ENCODE measurements around the gene BCR. TPM values are rescaled to one million over a fixed set of nuclear protein-coding genes. Genes with fewer than 3 reads are reported as not detected.
A peak's percentile ranks its signal among the peaks of the same experiment; 100 is the strongest.

The BCR gene
- total and polyA plus RNA-seq, 2 donors: 17.9 to 22.8 TPM

GRCh38 chr22:23207729-23208393 lies 27.6 kb downstream of the BCR start:
- H3K4me1 ChIP-seq (ENCODE audit: control insufficient read depth in 2 of 2, insufficient read depth in 2 of 2, low read length in 2 of 2): peaks cover 13 to 17% of the 10 kb centered on the region in 2 donors
- WGBS: 92% methylated on average over 11 of the region's 11 CpGs
- no peak for DNase-seq (ENCODE audit: low read depth in 6 of 9, low spot score in 9 of 9)
- no peaks in the 10 kb centered on the region for H3K9me3 ChIP-seq (ENCODE audit: control insufficient read depth in 2 of 2, insufficient read depth in 1 of 2, low read length in 1 of 2)
- H3K27me3 ChIP-seq (ENCODE audit: control insufficient read depth in 2 of 2, insufficient read depth in 1 of 2, low read length in 1 of 2): no peaks in the 10 kb centered on the region
- H3K36me3 ChIP-seq (ENCODE audit: control insufficient read depth in 2 of 2, insufficient read depth in 2 of 2, low read length in 1 of 2): peaks cover 26% of the 10 kb centered on the region in 2 donors
- no peak overlapping the region for H3K4me3 ChIP-seq (ENCODE audit: low read length in 2 of 2)
- H3K27ac ChIP-seq (ENCODE audit: low read depth in 1 of 2, low read length in 1 of 2): no peak overlapping the region

- no peak for DNase-seq (ENCODE audit: low read depth in 6 of 9, low spot score in 9 of 9)
- 86% methylated on average over 6 of the region's 6 CpGs for WGBS
- Histone ChIP-seq H3K4me1 (ENCODE audit: control insufficient read depth in 2 of 2, insufficient read depth in 2 of 2, low read length in 2 of 2) (peaks cover 34 to 44% of the 10 kb centered on the region in 2 donors), H3K9me3 (ENCODE audit: control insufficient read depth in 2 of 2, insufficient read depth in 1 of 2, low read length in 1 of 2) (peaks cover 0 to 6% of the 10 kb centered on the region in 2 donors), H3K27ac (ENCODE audit: low read depth in 1 of 2, low read length in 1 of 2) (no peak overlapping the region), H3K36me3 (ENCODE audit: control insufficient read depth in 2 of 2, insufficient read depth in 2 of 2, low read length in 1 of 2) (peaks cover 7 to 10% of the 10 kb centered on the region in 2 donors), H3K27me3 (ENCODE audit: control insufficient read depth in 2 of 2, insufficient read depth in 1 of 2, low read length in 1 of 2) (no peaks in the 10 kb centered on the region), H3K4me3 (ENCODE audit: low read length in 2 of 2) (no peak overlapping the region)
Observed at GRCh38 chr22:23210428-23211170, 30.3 kb downstream of the BCR start.

- Histone ChIP-seq H3K4me3 (ENCODE audit: low read length in 2 of 2) (no peak overlapping the region), H3K36me3 (ENCODE audit: control insufficient read depth in 2 of 2, insufficient read depth in 2 of 2, low read length in 1 of 2) (peaks cover 7% of the 10 kb centered on the region in 2 donors), H3K9me3 (ENCODE audit: control insufficient read depth in 2 of 2, insufficient read depth in 1 of 2, low read length in 1 of 2) (peaks cover 0 to 6% of the 10 kb centered on the region in 2 donors), H3K27ac (ENCODE audit: low read depth in 1 of 2, low read length in 1 of 2) (no peak overlapping the region), H3K27me3 (ENCODE audit: control insufficient read depth in 2 of 2, insufficient read depth in 1 of 2, low read length in 1 of 2) (no peaks in the 10 kb centered on the region), H3K4me1 (ENCODE audit: control insufficient read depth in 2 of 2, insufficient read depth in 2 of 2, low read length in 2 of 2) (peaks cover 41 to 51% of the 10 kb centered on the region in 2 donors)
- 95% methylated on average over 3 of the region's 3 CpGs for WGBS
- no peak for DNase-seq (ENCODE audit: low read depth in 6 of 9, low spot score in 9 of 9)
Observed at GRCh38 chr22:23211622-23212021, 31.3 kb downstream of the BCR start.

- peaks cover 41 to 59% of the 10 kb centered on the region in 2 donors for H3K4me1 ChIP-seq (ENCODE audit: control insufficient read depth in 2 of 2, insufficient read depth in 2 of 2, low read length in 2 of 2)
Observed at GRCh38 chr22:23212061-23213021, 32.0 kb downstream of the BCR start.

GRCh38 chr22:23213022-23213555 lies 32.8 kb downstream of the BCR start:
- H3K36me3 ChIP-seq (ENCODE audit: control insufficient read depth in 2 of 2, insufficient read depth in 2 of 2, low read length in 1 of 2): peaks cover 3 to 7% of the 10 kb centered on the region in 2 donors
- no peaks in the 10 kb centered on the region for H3K27me3 ChIP-seq (ENCODE audit: control insufficient read depth in 2 of 2, insufficient read depth in 1 of 2, low read length in 1 of 2)
- peaks cover 44 to 62% of the 10 kb centered on the region in 2 donors for H3K4me1 ChIP-seq (ENCODE audit: control insufficient read depth in 2 of 2, insufficient read depth in 2 of 2, low read length in 2 of 2)
- no peak overlapping the region for H3K4me3 ChIP-seq (ENCODE audit: low read length in 2 of 2)
- H3K9me3 ChIP-seq (ENCODE audit: control insufficient read depth in 2 of 2, insufficient read depth in 1 of 2, low read length in 1 of 2): peaks cover 0 to 6% of the 10 kb centered on the region in 2 donors
- 82% methylated on average over 13 of the region's 13 CpGs for WGBS
- no peak for DNase-seq (ENCODE audit: low read depth in 6 of 9, low spot score in 9 of 9)
- H3K27ac ChIP-seq (ENCODE audit: low read depth in 1 of 2, low read length in 1 of 2): peak overlapping the region in 1 of 2 donors; percentile 53

More at GRCh38 chr22:23212061-23213021, 32.0 kb downstream of the BCR start:
- peak in 1 of 9 donors; percentile 44 for DNase-seq (ENCODE audit: low read depth in 6 of 9, low spot score in 9 of 9)
- Histone ChIP-seq H3K9me3 (ENCODE audit: control insufficient read depth in 2 of 2, insufficient read depth in 1 of 2, low read length in 1 of 2) (peaks cover 0 to 6% of the 10 kb centered on the region in 2 donors), H3K4me3 (ENCODE audit: low read length in 2 of 2) (no peak overlapping the region), H3K27ac (ENCODE audit: low read depth in 1 of 2, low read length in 1 of 2) (peak overlapping the region; percentile 9 to 53), H3K27me3 (ENCODE audit: control insufficient read depth in 2 of 2, insufficient read depth in 1 of 2, low read length in 1 of 2) (no peaks in the 10 kb centered on the region), H3K36me3 (ENCODE audit: control insufficient read depth in 2 of 2, insufficient read depth in 2 of 2, low read length in 1 of 2) (peaks cover 7% of the 10 kb centered on the region in 2 donors)
- WGBS: 56% methylated on average over 10 of the region's 10 CpGs

GRCh38 chr22:23213581-23214334 lies 33.4 kb downstream of the BCR start:
- DNase-seq (ENCODE audit: low read depth in 6 of 9, low spot score in 9 of 9): no peak
- Histone ChIP-seq H3K4me1 (ENCODE audit: control insufficient read depth in 2 of 2, insufficient read depth in 2 of 2, low read length in 2 of 2) (peaks cover 44 to 68% of the 10 kb centered on the region in 2 donors), H3K27me3 (ENCODE audit: control insufficient read depth in 2 of 2, insufficient read depth in 1 of 2, low read length in 1 of 2) (no peaks in the 10 kb centered on the region), H3K27ac (ENCODE audit: low read depth in 1 of 2, low read length in 1 of 2) (peak overlapping the region in 1 of 2 donors; percentile 7), H3K4me3 (ENCODE audit: low read length in 2 of 2) (no peak overlapping the region), H3K9me3 (ENCODE audit: control insufficient read depth in 2 of 2, insufficient read depth in 1 of 2, low read length in 1 of 2) (peaks cover 0 to 6% of the 10 kb centered on the region in 2 donors), H3K36me3 (ENCODE audit: control insufficient read depth in 2 of 2, insufficient read depth in 2 of 2, low read length in 1 of 2) (peaks cover 3 to 7% of the 10 kb centered on the region in 2 donors)
- WGBS: 73% methylated on average over 11 of the region's 11 CpGs

GRCh38 chr22:23214398-23214797 lies 34.1 kb downstream of the BCR start:
- H3K27me3 ChIP-seq (ENCODE audit: control insufficient read depth in 2 of 2, insufficient read depth in 1 of 2, low read length in 1 of 2): no peaks in the 10 kb centered on the region
- 96% methylated on average over 9 of the region's 9 CpGs for WGBS
- H3K9me3 ChIP-seq (ENCODE audit: control insufficient read depth in 2 of 2, insufficient read depth in 1 of 2, low read length in 1 of 2): peaks cover 0 to 6% of the 10 kb centered on the region in 2 donors
- H3K36me3 ChIP-seq (ENCODE audit: control insufficient read depth in 2 of 2, insufficient read depth in 2 of 2, low read length in 1 of 2): peaks cover 3 to 7% of the 10 kb centered on the region in 2 donors
- no peak overlapping the region for H3K27ac ChIP-seq (ENCODE audit: low read depth in 1 of 2, low read length in 1 of 2)
- H3K4me3 ChIP-seq (ENCODE audit: low read length in 2 of 2): no peak overlapping the region
- DNase-seq (ENCODE audit: low read depth in 6 of 9, low spot score in 9 of 9): no peak
- H3K4me1 ChIP-seq (ENCODE audit: control insufficient read depth in 2 of 2, insufficient read depth in 2 of 2, low read length in 2 of 2): peaks cover 50 to 75% of the 10 kb centered on the region in 2 donors
